Mammary epithelial cell (primary cell): ENCODE data around the gene ARMC9.

ENCODE experiments used
- EZH2 ChIP-seq: IDR thresholded peaks from 2 replicates; pipeline ENCODE4 v1.6.1; 2012; ENCODE audit warnings: low read length, inconsistent platforms, borderline replicate concordance
- TF ChIP-seq, protein P1 (sequence below), 2 donors: IDR thresholded peaks in 1 of 2; conservative IDR thresholded peaks in 1 of 2; 2 replicates each; pipeline ENCODE4 v1.5.1; 2011 to 2012; ENCODE audit warnings: inconsistent platforms in 2 of 2, low read length in 2 of 2, mild to moderate bottlenecking in 2 of 2, control low read depth in 1 of 2, low read depth in 1 of 2; ENCODE audit not compliant: insufficient read depth in 1 of 2; ENCODE audit errors: extremely low read depth in 1 of 2

DNA sequence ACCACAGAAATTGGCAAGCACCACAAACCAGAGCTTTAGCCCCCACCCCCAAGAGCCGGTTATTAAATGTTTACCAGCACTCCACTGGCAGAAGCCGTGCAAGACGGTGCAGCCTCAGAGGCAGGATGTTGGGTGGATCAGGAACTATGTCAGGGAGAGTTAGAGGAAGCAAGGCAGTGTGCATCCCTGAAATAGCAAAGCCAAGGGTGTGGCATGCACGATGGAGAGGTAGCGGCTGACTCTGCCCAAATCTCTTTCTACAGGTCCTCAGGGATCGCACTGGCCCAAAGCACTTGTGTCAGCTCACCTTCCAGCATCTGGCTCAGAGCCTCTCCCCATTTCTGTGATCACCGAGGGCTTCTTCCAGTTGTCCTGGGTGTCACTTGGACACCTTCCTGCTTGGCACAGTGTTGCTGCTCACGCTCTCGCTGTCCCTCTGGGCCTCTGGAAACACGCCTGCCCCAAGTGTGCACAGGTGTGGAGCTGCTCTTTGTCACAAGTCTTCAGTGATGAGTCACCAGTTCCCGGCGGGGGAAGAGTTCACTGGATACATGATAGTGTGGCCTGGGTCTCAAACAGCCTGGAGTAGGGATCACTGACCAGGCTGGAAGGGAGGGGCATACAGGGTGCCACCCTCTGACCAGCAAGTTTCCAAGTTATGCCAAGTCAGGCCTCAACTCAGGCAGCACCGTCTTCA, 179.7 kb downstream of the ARMC9 start:
- TF ChIP-seq, protein P1, sequence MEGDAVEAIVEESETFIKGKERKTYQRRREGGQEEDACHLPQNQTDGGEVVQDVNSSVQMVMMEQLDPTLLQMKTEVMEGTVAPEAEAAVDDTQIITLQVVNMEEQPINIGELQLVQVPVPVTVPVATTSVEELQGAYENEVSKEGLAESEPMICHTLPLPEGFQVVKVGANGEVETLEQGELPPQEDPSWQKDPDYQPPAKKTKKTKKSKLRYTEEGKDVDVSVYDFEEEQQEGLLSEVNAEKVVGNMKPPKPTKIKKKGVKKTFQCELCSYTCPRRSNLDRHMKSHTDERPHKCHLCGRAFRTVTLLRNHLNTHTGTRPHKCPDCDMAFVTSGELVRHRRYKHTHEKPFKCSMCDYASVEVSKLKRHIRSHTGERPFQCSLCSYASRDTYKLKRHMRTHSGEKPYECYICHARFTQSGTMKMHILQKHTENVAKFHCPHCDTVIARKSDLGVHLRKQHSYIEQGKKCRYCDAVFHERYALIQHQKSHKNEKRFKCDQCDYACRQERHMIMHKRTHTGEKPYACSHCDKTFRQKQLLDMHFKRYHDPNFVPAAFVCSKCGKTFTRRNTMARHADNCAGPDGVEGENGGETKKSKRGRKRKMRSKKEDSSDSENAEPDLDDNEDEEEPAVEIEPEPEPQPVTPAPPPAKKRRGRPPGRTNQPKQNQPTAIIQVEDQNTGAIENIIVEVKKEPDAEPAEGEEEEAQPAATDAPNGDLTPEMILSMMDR (conservative IDR thresholded peaks at IDR 0.05 in 1 of 2, IDR thresholded peaks at IDR 0.05 in 1 of 2; ENCODE audit: extremely low read depth in 1 of 2, insufficient read depth in 1 of 2, low read depth in 1 of 2, low read length in 2 of 2) = no peak
- TF ChIP-seq EZH2 = no peak
